ENCODE data around the gene FUT8. TPM values are rescaled to one million over a fixed set of nuclear protein-coding genes. Genes with fewer than 3 reads are reported as not detected.

Gene FUT8
- total and polyA plus RNA-seq, 4 donors = 1.1 to 14.1 (median 4.0) TPM

GRCh38 chr14:65438266-65438933, 25.9 kb downstream of the FUT8 start:
- Histone ChIP-seq H3K9me3 (ENCODE audit: control insufficient read depth in 4 of 4, low read length in 3 of 4) (peaks cover 0 to 2% (median 0%) of the 10 kb centered on the region in 4 donors), H3K9ac (ENCODE audit: low read depth in 1 of 2, low read length in 2 of 2) (no peak overlapping the region), H3K4me3 (ENCODE audit: low read depth in 1 of 3, low read length in 3 of 3) (no peak overlapping the region), H3K4me1 (ENCODE audit: control insufficient read depth in 4 of 4, insufficient read depth in 4 of 4, low read length in 3 of 4) (no peaks in the 10 kb centered on the region), H3K27ac (ENCODE audit: low read depth in 1 of 2, low read length in 2 of 2) (no peak overlapping the region), H3K36me3 (ENCODE audit: control insufficient read depth in 4 of 4, insufficient read depth in 3 of 4, low read depth in 1 of 4, low read length in 3 of 4) (no peaks in the 10 kb centered on the region), H3K27me3 (ENCODE audit: control insufficient read depth in 4 of 4, insufficient read depth in 4 of 4, low read length in 3 of 4) (no peaks in the 10 kb centered on the region)
- TF ChIP-seq ZBTB33 (IDR thresholded peaks at IDR 0.05) = no peak
- no peak for TF ChIP-seq RXRA (IDR thresholded peaks at IDR 0.05)
- TF ChIP-seq RAD21 (IDR thresholded peaks at IDR 0.05) = no peak
- TF ChIP-seq GABPA (IDR thresholded peaks at IDR 0.05 in 1 of 2, conservative IDR thresholded peaks at IDR 0.05 in 1 of 2) = no peak
- no peak for TF ChIP-seq CTCF (IDR thresholded peaks at IDR 0.05; ENCODE audit: low read depth, low read length, missing input control)
- no peak for TF ChIP-seq FOXA2 (IDR thresholded peaks at IDR 0.05)
- 84% methylated on average over 1 of the region's 1 CpG for WGBS
- no peak for DNase-seq (ENCODE audit: low spot score)

- Histone ChIP-seq H3K36me3 (ENCODE audit: control insufficient read depth in 4 of 4, insufficient read depth in 3 of 4, low read depth in 1 of 4, low read length in 3 of 4) (no peaks in the 10 kb centered on the region), H3K4me3 (ENCODE audit: low read depth in 1 of 3, low read length in 3 of 3) (no peak overlapping the region), H3K27ac (ENCODE audit: low read depth in 1 of 2, low read length in 2 of 2) (no peak overlapping the region), H3K9me3 (ENCODE audit: control insufficient read depth in 4 of 4, low read length in 3 of 4) (peaks cover 0 to 2% (median 0%) of the 10 kb centered on the region in 4 donors), H3K27me3 (ENCODE audit: control insufficient read depth in 4 of 4, insufficient read depth in 4 of 4, low read length in 3 of 4) (no peaks in the 10 kb centered on the region), H3K4me1 (ENCODE audit: control insufficient read depth in 4 of 4, insufficient read depth in 4 of 4, low read length in 3 of 4) (no peaks in the 10 kb centered on the region), H3K9ac (ENCODE audit: low read depth in 1 of 2, low read length in 2 of 2) (no peak overlapping the region)
- no peak for TF ChIP-seq GABPA (IDR thresholded peaks at IDR 0.05 in 1 of 2, conservative IDR thresholded peaks at IDR 0.05 in 1 of 2)
- TF ChIP-seq ZBTB33 (IDR thresholded peaks at IDR 0.05) = no peak
- TF ChIP-seq ATF3 (IDR thresholded peaks at IDR 0.05) = no peak
- TF ChIP-seq FOXA2 (IDR thresholded peaks at IDR 0.05) = no peak
- no peak for TF ChIP-seq JUND (IDR thresholded peaks at IDR 0.05)
- no peak for TF ChIP-seq HNF4G (IDR thresholded peaks at IDR 0.05)
- no peak for DNase-seq (ENCODE audit: low spot score)
Observed at GRCh38 chr14:65439117-65439516, 26.6 kb downstream of the FUT8 start.

GRCh38 chr14:65440230-65440629, 27.7 kb downstream of the FUT8 start:
- Histone ChIP-seq H3K4me1 (ENCODE audit: control insufficient read depth in 4 of 4, insufficient read depth in 4 of 4, low read length in 3 of 4) (no peaks in the 10 kb centered on the region), H3K9me3 (ENCODE audit: control insufficient read depth in 4 of 4, low read length in 3 of 4) (peaks cover 0 to 2% (median 0%) of the 10 kb centered on the region in 4 donors), H3K4me3 (ENCODE audit: low read depth in 1 of 3, low read length in 3 of 3) (no peak overlapping the region), H3K27ac (ENCODE audit: low read depth in 1 of 2, low read length in 2 of 2) (no peak overlapping the region), H3K27me3 (ENCODE audit: control insufficient read depth in 4 of 4, insufficient read depth in 4 of 4, low read length in 3 of 4) (no peaks in the 10 kb centered on the region), H3K9ac (ENCODE audit: low read depth in 1 of 2, low read length in 2 of 2) (no peak overlapping the region), H3K36me3 (ENCODE audit: control insufficient read depth in 4 of 4, insufficient read depth in 3 of 4, low read depth in 1 of 4, low read length in 3 of 4) (no peaks in the 10 kb centered on the region)
- TF ChIP-seq MAX (IDR thresholded peaks at IDR 0.05) (no peak), FOXA1 (IDR thresholded peaks at IDR 0.05) (no peak), JUND (IDR thresholded peaks at IDR 0.05) (no peak), HNF4A (conservative IDR thresholded peaks at IDR 0.05) (no peak), SP1 (IDR thresholded peaks at IDR 0.05) (no peak), RAD21 (IDR thresholded peaks at IDR 0.05) (no peak), EGR1 (IDR thresholded peaks at IDR 0.05; ENCODE audit: low read depth in 2 of 2) (no peak), HNF4G (IDR thresholded peaks at IDR 0.05) (no peak), ZBTB33 (IDR thresholded peaks at IDR 0.05) (no peak), FOXA2 (IDR thresholded peaks at IDR 0.05) (no peak)
- no peak for DNase-seq (ENCODE audit: low spot score)
- WGBS = 90% methylated on average over 1 of the region's 1 CpG

Data from liver (tissue), 9 donors.